NCI-H524 treated with DMSO at 0.1 percent for 48 hours (cell line): Measurements from ENCODE around the gene MAP1LC3C.
"Not testable (repeated sequence)": the region's sequence is repeated elsewhere in the genome, so short reads cannot be mapped to it uniquely, and the experiment has no call there.

Experiments
- DNase-seq: peaks from one replicate; lab custom pipeline; 2025; lab: John Stamatoyannopoulos, UW

Gene MAP1LC3C

GRCh38 chr1:241992734-241993133 lies 6.2 kb downstream of the MAP1LC3C start:
- DNase-seq, result no peak

- DNase-seq, result peak; percentile 94
Measured at GRCh38 chr1:241990040-241990439, 8.9 kb downstream of the MAP1LC3C start.

- DNase-seq, result not testable (repeated sequence)
Measured at GRCh38 chr1:241988389-241988930, 10.4 kb downstream of the MAP1LC3C start.

- DNase-seq, result no peak
Measured at GRCh38 chr1:241985787-241986186, 13.1 kb downstream of the MAP1LC3C start.

GRCh38 chr1:241979926-241980325 lies 19.0 kb downstream of the MAP1LC3C start:
- no peak for DNase-seq

GRCh38 chr1:241979071-241979470 lies 19.8 kb downstream of the MAP1LC3C start:
- no peak for DNase-seq

GRCh38 chr1:241976229-241976628 lies 22.7 kb downstream of the MAP1LC3C start:
- no peak for DNase-seq

GRCh38 chr1:241972703-241973369 lies 26.1 kb downstream of the MAP1LC3C start:
- peak; percentile 17 for DNase-seq

GRCh38 chr1:241968611-241969010 lies 30.3 kb downstream of the MAP1LC3C start:
- no peak for DNase-seq

GRCh38 chr1:241964550-241965282 lies 34.2 kb downstream of the MAP1LC3C start:
- no peak for DNase-seq

GRCh38 chr1:241963722-241964121 lies 35.2 kb downstream of the MAP1LC3C start:
- DNase-seq, result no peak

GRCh38 chr1:241962153-241962552 lies 36.7 kb downstream of the MAP1LC3C start:
- no peak for DNase-seq

GRCh38 chr1:241957692-241958494 lies 41.0 kb downstream of the MAP1LC3C start, which contains the start of gene BECN2:
Gene BECN2 (plus strand): TSS chr1:241957767. CDS start chr1:241957767, 0 bp downstream.
- DNase-seq, result no peak

GRCh38 chr1:241950390-241950789 lies 48.5 kb downstream of the MAP1LC3C start:
- no peak for DNase-seq

GRCh38 chr1:241947354-241947753 lies 51.5 kb downstream of the MAP1LC3C start:
- no peak for DNase-seq
